RWPE2 (cell line): ENCODE measurements around the gene WDR87.

Experiments used
- ATAC-seq: fragments of 200-7000 bp; cut with Tn5 transposase; 3 replicates; pipeline ENCODE4 v1.9.1; 2021; ENCODE audit warnings: low read depth
- DNase-seq: peaks from one replicate; pipeline ENCODE4 v3.0.0-alpha.2; 2020; ENCODE audit warnings: low spot score
- H3K27ac ChIP-seq: fragments of 450-650 bp; 2 replicates; pipeline ENCODE4 v1.5.1; 2017; ENCODE audit warnings: mild to moderate bottlenecking; ENCODE audit not compliant: poor library complexity, severe bottlenecking
- H3K27me3 ChIP-seq: fragments of 250-450 bp; sonication (Bioruptor Pico); 2 replicates; pipeline ENCODE4 v1.5.1; 2021; ENCODE audit warnings: mild to moderate bottlenecking, moderate library complexity; ENCODE audit not compliant: insufficient read depth, poor library complexity, severe bottlenecking
- H3K36me3 ChIP-seq: fragments of 250-450 bp; sonication (Bioruptor Pico); 2 replicates; pipeline ENCODE4 v1.5.1; 2020; ENCODE audit warnings: low read depth, mild to moderate bottlenecking, moderate library complexity
- H3K4me1 ChIP-seq: fragments of 250-450 bp; sonication (Bioruptor Pico); 2 replicates; pipeline ENCODE4 v1.5.1; 2021; ENCODE audit warnings: mild to moderate bottlenecking, moderate library complexity; ENCODE audit not compliant: insufficient read depth, poor library complexity, severe bottlenecking
- H3K4me3 ChIP-seq: fragments of 250-450 bp; sonication (Bioruptor Pico); 2 replicates; pipeline ENCODE4 v1.5.1; 2021; ENCODE audit warnings: mild to moderate bottlenecking, moderate library complexity; ENCODE audit not compliant: severe bottlenecking
- H3K9me3 ChIP-seq: fragments of 250-450 bp; sonication (Bioruptor Pico); 2 replicates; pipeline ENCODE4 v1.5.1; 2021; ENCODE audit warnings: mild to moderate bottlenecking, moderate library complexity; ENCODE audit not compliant: severe bottlenecking
- TF ChIP-seq, protein P1 (sequence below): fragments of 450-650 bp; IDR thresholded peaks from one replicate; pipeline ENCODE4 v1.5.1; 2017; ENCODE audit warnings: mild to moderate bottlenecking, moderate library complexity; ENCODE audit not compliant: poor library complexity, severe bottlenecking

Gene WDR87

DNA sequence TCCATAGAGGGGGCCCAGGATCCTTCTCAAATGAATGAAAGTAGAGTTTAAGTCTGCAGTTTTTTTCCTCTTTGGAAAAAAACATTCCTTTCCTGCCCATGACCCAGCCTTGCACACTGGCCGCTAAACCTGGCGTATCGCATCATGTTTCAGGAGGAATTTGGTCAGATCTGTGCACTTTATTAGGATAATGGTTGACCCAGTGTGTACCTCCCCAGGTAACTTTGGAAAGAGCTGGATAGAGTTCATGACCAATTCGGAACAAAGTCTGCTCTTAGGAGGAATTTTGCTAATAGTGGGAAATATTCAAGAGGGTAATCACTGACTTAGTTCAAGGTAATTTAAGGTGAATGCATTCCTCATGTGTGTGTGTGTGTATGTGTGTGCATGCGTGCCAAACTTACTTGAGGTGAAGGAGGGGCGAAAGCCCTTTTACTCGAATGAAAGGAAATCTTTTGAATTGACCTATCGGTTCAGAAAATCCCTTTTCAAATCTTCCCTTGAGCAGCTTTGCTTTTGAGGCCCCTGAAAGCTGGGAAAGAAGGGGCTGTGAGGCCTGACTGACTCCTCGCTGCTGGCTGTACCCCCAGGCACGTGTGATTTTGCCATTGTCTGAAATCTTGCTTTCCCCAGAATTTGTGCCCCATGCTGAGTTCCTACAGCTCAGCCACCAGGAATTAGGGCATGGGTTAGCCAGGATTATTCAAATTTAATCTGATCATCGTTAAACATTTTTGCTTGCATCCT lies 47.0 kb upstream of the WDR87 start:
- H3K27ac ChIP-seq: peak overlapping the region; percentile 70
- TF ChIP-seq, protein P1, sequence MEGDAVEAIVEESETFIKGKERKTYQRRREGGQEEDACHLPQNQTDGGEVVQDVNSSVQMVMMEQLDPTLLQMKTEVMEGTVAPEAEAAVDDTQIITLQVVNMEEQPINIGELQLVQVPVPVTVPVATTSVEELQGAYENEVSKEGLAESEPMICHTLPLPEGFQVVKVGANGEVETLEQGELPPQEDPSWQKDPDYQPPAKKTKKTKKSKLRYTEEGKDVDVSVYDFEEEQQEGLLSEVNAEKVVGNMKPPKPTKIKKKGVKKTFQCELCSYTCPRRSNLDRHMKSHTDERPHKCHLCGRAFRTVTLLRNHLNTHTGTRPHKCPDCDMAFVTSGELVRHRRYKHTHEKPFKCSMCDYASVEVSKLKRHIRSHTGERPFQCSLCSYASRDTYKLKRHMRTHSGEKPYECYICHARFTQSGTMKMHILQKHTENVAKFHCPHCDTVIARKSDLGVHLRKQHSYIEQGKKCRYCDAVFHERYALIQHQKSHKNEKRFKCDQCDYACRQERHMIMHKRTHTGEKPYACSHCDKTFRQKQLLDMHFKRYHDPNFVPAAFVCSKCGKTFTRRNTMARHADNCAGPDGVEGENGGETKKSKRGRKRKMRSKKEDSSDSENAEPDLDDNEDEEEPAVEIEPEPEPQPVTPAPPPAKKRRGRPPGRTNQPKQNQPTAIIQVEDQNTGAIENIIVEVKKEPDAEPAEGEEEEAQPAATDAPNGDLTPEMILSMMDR: no peak
- peak; percentile 48 for ATAC-seq

DNA sequence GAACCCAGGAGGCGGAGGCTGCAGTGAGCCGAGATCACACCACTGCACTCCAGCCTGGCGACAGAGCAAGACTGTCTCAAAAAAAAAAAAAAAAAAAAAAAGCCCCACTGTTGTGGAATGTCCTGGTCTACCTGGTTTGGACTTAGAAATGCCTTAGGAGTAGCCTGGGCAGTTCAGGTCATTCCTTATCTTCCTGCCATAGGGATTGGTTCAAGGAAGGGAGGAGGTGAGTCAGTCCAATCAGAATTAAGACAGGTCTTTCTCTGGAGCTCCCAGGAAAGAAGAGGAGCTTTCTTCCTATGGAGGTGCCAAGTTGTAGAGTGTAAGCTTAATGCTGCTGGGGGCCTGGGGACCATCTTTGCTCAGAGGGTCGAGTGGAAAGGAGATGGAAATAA lies 45.4 kb upstream of the WDR87 start:
- Histone ChIP-seq H3K4me1 (peaks cover 46% of the 10 kb centered on the region), H3K4me3 (no peak overlapping the region), H3K36me3 (0 out of 2 replicates have a peak, but pooled peaks cover 3% of the 10 kb centered on the region), H3K9me3 (no peaks in the 10 kb centered on the region), H3K27me3 (no peaks in the 10 kb centered on the region), H3K27ac (peak overlapping the region; percentile 70)
- ATAC-seq: peak; percentile 59
- TF ChIP-seq, protein P1: no peak
- no peak for DNase-seq

More for the DNA sequence above, 47.0 kb upstream of the WDR87 start:
- Histone ChIP-seq H3K36me3 (peaks cover under 1% of the 10 kb centered on the region; the same call in 1 of the 2 replicates), H3K4me3 (no peak overlapping the region), H3K4me1 (peaks cover 40% of the 10 kb centered on the region), H3K27me3 (no peaks in the 10 kb centered on the region), H3K9me3 (no peaks in the 10 kb centered on the region)
- DNase-seq: no peak

DNA sequence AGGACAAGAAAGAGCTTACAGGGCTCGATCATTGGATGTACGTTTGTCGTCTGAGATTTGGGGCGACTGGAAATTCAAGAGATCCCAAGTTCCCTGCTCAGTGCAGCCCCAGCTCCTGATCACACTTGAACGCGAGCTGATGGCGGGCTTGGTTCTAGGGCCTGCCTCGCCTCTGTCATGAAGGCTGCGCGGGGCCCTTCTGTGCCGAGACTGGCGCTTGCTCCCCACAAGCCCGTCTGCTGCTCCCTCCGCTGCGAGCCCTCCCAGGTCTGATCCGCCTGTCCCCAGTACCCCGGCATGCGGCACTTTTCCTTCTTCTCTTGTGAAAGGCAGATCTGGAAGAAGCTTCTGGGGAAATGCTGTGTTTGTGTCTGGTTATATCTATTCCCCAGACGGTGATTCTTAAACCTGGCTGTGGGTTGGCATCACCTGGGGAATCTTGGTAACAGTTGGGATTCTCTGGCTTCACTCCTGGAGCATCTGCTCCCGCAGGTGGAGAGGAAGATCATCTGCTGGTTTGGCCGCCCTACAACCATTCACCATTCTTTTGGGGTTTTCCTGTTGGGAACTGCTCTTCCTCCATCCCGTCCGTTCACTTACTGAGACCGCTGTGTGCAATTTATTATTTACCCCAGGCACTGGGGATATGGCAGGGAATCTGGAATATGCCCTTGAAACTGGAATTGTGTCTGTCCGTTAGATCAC lies 44.2 kb upstream of the WDR87 start:
- peaks cover 5% of the 10 kb centered on the region; the same call in 1 of the 2 replicates for H3K36me3 ChIP-seq
- DNase-seq: no peak
- H3K27me3 ChIP-seq: no peaks in the 10 kb centered on the region
- TF ChIP-seq, protein P1: no peak
- no peak for ATAC-seq
- peak overlapping the region; percentile 70 for H3K27ac ChIP-seq
- H3K4me3 ChIP-seq: no peak overlapping the region
- H3K9me3 ChIP-seq: no peaks in the 10 kb centered on the region
- H3K4me1 ChIP-seq: peaks cover 45% of the 10 kb centered on the region

DNA sequence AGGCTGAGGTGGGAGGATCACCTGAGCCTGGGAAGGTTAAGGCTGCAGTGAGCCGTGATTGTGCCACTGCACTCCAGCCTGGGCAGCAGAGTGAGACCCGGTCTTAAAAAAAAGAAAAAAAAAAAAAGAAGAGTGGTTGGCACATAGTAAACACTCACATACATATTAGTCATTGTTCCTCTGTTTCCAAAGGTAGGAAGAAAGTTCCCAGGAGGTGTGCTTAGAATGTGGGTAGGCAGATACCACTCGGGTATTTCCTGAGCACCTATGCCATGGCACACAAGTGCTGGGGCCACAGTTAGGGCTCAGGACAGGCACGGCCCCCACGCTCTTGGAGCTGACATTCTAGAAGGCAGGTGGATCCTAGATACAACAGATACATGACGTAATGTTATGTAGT lies 42.0 kb upstream of the WDR87 start:
- H3K36me3 ChIP-seq: peaks cover 19% of the 10 kb centered on the region
- no peak overlapping the region for H3K4me3 ChIP-seq
- TF ChIP-seq, protein P1: no peak
- H3K27me3 ChIP-seq: no peaks in the 10 kb centered on the region
- ATAC-seq: no peak
- peak overlapping the region; percentile 9 for H3K27ac ChIP-seq
- no peak for DNase-seq
- H3K9me3 ChIP-seq: no peaks in the 10 kb centered on the region
- peaks cover 34% of the 10 kb centered on the region for H3K4me1 ChIP-seq
